Heart left ventricle (tissue), 16 donors: ENCODE data around the gene TINAGL1. TPM values are rescaled to one million over a fixed set of nuclear protein-coding genes. Genes with fewer than 3 reads are reported as not detected.

ENCODE experiments used
- ATAC-seq, 4 donors: fragments of 200-7000 bp; cut with Tn5 transposase; one replicate each; pipeline ENCODE4 v1.9.1; 2020 to 2022; ENCODE audit warnings: moderate library complexity in 4 of 4, mild to moderate bottlenecking in 3 of 4, moderate number of reproducible peaks in 1 of 4
- DNase-seq, 5 donors: peaks; one replicate each; pipeline ENCODE4 v3.0.0-alpha.2; 2020
- H3K27ac ChIP-seq, 12 donors: fragments of 200-600 bp; sonication (generic) in 4 of 12; one replicate each; pipeline versions ENCODE4 v1.5.0 to v1.8.0; 2016 to 2022; ENCODE audit warnings: mild to moderate bottlenecking in 2 of 12
- H3K27me3 ChIP-seq, 9 donors: fragments of 200-600 bp; sonication (generic) in 2 of 9; one replicate each; pipeline versions ENCODE4 v1.5.1 to v1.8.0; 2016 to 2022; ENCODE audit warnings: mild to moderate bottlenecking in 3 of 9
- H3K36me3 ChIP-seq, 9 donors: fragments of 200-600 bp; sonication (generic) in 2 of 9; one replicate each; pipeline versions ENCODE4 v1.5.0 to v1.8.0; 2018 to 2022; ENCODE audit warnings: mild to moderate bottlenecking in 2 of 9
- H3K4me1 ChIP-seq, 12 donors: fragments of 200-600 bp; sonication (generic) in 4 of 12; one replicate each; pipeline versions ENCODE4 v1.5.0 to v1.8.0; 2016 to 2022; ENCODE audit warnings: mild to moderate bottlenecking in 3 of 12
- H3K4me3 ChIP-seq, 12 donors: fragments of 200-600 bp; sonication (generic) in 4 of 12; one replicate each; pipeline versions ENCODE4 v1.5.0 to v1.8.0; 2017 to 2022; ENCODE audit warnings: mild to moderate bottlenecking in 9 of 12, moderate library complexity in 4 of 12
- H3K9me3 ChIP-seq, 12 donors: fragments of 200-600 bp; sonication (generic) in 4 of 12; one replicate each; pipeline versions ENCODE4 v1.5.0 to v1.8.0; 2016 to 2022; ENCODE audit warnings: mild to moderate bottlenecking in 1 of 12
- CTCF ChIP-seq, 12 donors: fragments of 200-600 bp; sonication (generic) in 4 of 12; IDR thresholded peaks; one replicate each; pipeline versions ENCODE4 v1.5.0 to v1.8.0; 2018 to 2022; ENCODE audit warnings: antibody characterized with exemption in 12 of 12, mild to moderate bottlenecking in 5 of 12
- POLR2A ChIP-seq, 2 donors: fragments of 450-650 bp; IDR thresholded peaks; one replicate each; pipeline ENCODE4 v1.6.1; 2017; ENCODE audit warnings: antibody characterized with exemption in 2 of 2, mild to moderate bottlenecking in 2 of 2, moderate library complexity in 2 of 2
- whole genome bisulfite sequencing, 4 donors: extraction: QIAGEN DNeasy Blood & Tissue Kit in 2 of 4; methylation state at CpG; one replicate each; pipeline versions ENCODE4 v1.1.5 to v1.1.7; 2013 to 2018; 5-methylcytosine and 5-hydroxymethylcytosine counted together
- intact Hi-C, 10 donors: fragments of 100-400 bp; cut with DNase I; formaldehyde crosslinking; loops; one replicate each; pipeline versions ENCODE4 v1.11.1 to v1.14.2; 2022
- polyA plus RNA-seq, 2 donors: library from polyadenylated mRNA; stranded (reverse); fragments of 200-250 nt; gene quantifications; one replicate each; pipeline ENCODE4 v1.2.3, GENCODE V29; 2013
- total RNA-seq, 9 donors: library from RNA; depleted of rRNA in 2 of 9; stranded (reverse); fragments of >200 nt in 2 of 9; fragmentation: NEBNext Ultra II Directional in 3 of 9; extraction: Animal tissue kit (Norgen Biotek cat#: 25700) in 3 of 9; gene quantifications; one replicate each; pipeline versions ENCODE4 v1.1.0 to v1.2.4, GENCODE V29; 2016 to 2023
- donor health status: ischemic (EF 13 %, LVEDD 7.1; RV severe dilation, severe dysfunction).
- donor health status: healthy with polysubstance abuse.
- donor health status: DM: no; HTN: yes; CAD: no.
- donor health status: DM: no; HTN: no; CAD: no.
- donor health status: ischemic (EF 25% LVEDD 6.9; RV normal size, moderate dysfunction).
- donor health status: ischemic (EF 25% LVEDD 5.7; RV mildly dilated, moderate dysfunction).
- donor health status: healthy.
- donor health status: DM: yes; HTN: yes; CAD: no.
- donor health status: ischemic (EF 35%, LVEDD 5.7; RV mildly dilated, moderate dysfunction).
- donor health status: nonischemic (EF 11% LVEDD 7.7; RV severe dilation, severe dysfunction).
- donor health status: DM: yes; HTN: yes; CAD: no.
- donor health status: PGD.
- donor health status: ischemic (EF 29% LVEDD 5.4; RV normal size, mild dysfunction).
- donor health status: nonischemic (EF 23%, LVEDD 6.1; RV moderate dilation, normal function).

Gene TINAGL1
- total and polyA plus RNA-seq, 11 donors, result 136 to 697 (median 204) TPM

GRCh38 chr1:31627301-31627929 is 51.1 kb downstream of the TINAGL1 start:
- H3K27ac ChIP-seq, result peak overlapping the region; percentile 83 to 97 (median 90)
- intact Hi-C loops, result loop anchor here in 1 of 10 donors (5.0 kb wide), 1 partner anchor 60 kb away; no protein-coding TSS in a partner anchor
- no peak overlapping the region for H3K4me3 ChIP-seq
- no peaks in the 10 kb centered on the region for H3K27me3 ChIP-seq
- ATAC-seq (peak; percentile 73 to 84 (median 80)), DNase-seq (peak; percentile 75 to 90 (median 80))
- WGBS, 4 donors, result 27 to 47% (median 41%) methylated on average over 6 to 13 of the region's 13 CpGs
- peaks cover 0 to 77% (median 40%) of the 10 kb centered on the region in 12 donors for H3K4me1 ChIP-seq
- no peaks in the 10 kb centered on the region for H3K9me3 ChIP-seq
- H3K36me3 ChIP-seq, result peaks cover 0 to 52% (median 42%) of the 10 kb centered on the region in 9 donors
- TF ChIP-seq CTCF (IDR thresholded peaks at IDR 0.05) (no peak), POLR2A (IDR thresholded peaks at IDR 0.05) (no peak)

GRCh38 chr1:31627930-31628559 is 51.7 kb downstream of the TINAGL1 start:
- Histone ChIP-seq H3K27me3 (no peaks in the 10 kb centered on the region), H3K4me3 (no peak overlapping the region), H3K27ac (peak overlapping the region; percentile 83 to 97 (median 90)), H3K36me3 (peaks cover 0 to 58% (median 48%) of the 10 kb centered on the region in 9 donors), H3K9me3 (no peaks in the 10 kb centered on the region), H3K4me1 (peaks cover 0 to 80% (median 41%) of the 10 kb centered on the region in 12 donors)
- DNase-seq (peak in 4 of 5 donors; percentile 69 to 90 (median 80)), ATAC-seq (peak; percentile 77 to 86 (median 84))
- 37 to 60% (median 53%) methylated on average over 10 to 11 of the region's 11 CpGs for WGBS, 4 donors
- intact Hi-C loops, result loop anchor here in 1 of 10 donors (5.0 kb wide), 1 partner anchor 61 kb away; no protein-coding TSS in a partner anchor
- no peak for TF ChIP-seq POLR2A (IDR thresholded peaks at IDR 0.05)
- no peak for TF ChIP-seq CTCF (IDR thresholded peaks at IDR 0.05)

- peaks cover 0 to 88% (median 41%) of the 10 kb centered on the region in 12 donors for H3K4me1 ChIP-seq
Observed at GRCh38 chr1:31628931-31629556, 52.7 kb downstream of the TINAGL1 start.

GRCh38 chr1:31632649-31633048 is 56.3 kb downstream of the TINAGL1 start:
- H3K27ac ChIP-seq, result peak overlapping the region in 7 of 12 donors; percentile 75 to 95 (median 88)
- DNase-seq, result no peak
- H3K4me3 ChIP-seq, result no peak overlapping the region
- intact Hi-C loops, result loop anchor here in 1 of 10 donors (10.0 kb wide), 1 partner anchor 248 kb away; no protein-coding TSS in a partner anchor
- no peak for ATAC-seq
- H3K9me3 ChIP-seq, result no peaks in the 10 kb centered on the region
- no peaks in the 10 kb centered on the region for H3K27me3 ChIP-seq
- WGBS, 4 donors, result 96 to 100% (median 97%) methylated on average over 2 to 3 of the region's 3 CpGs
- TF ChIP-seq POLR2A (IDR thresholded peaks at IDR 0.05) (no peak), CTCF (IDR thresholded peaks at IDR 0.05) (no peak)
- H3K36me3 ChIP-seq, result peaks cover 0 to 77% (median 69%) of the 10 kb centered on the region in 9 donors
- peaks cover 0 to 94% (median 47%) of the 10 kb centered on the region in 12 donors for H3K4me1 ChIP-seq

More at GRCh38 chr1:31628931-31629556, 52.7 kb downstream of the TINAGL1 start:
- H3K36me3 ChIP-seq, result peaks cover 0 to 68% (median 57%) of the 10 kb centered on the region in 9 donors
- H3K9me3 ChIP-seq, result no peaks in the 10 kb centered on the region
- DNase-seq, result no peak
- no peaks in the 10 kb centered on the region for H3K27me3 ChIP-seq
- no peak overlapping the region for H3K4me3 ChIP-seq
- H3K27ac ChIP-seq, result peak overlapping the region; percentile 83 to 97 (median 90)
- intact Hi-C loops, result loop anchor here in 1 of 10 donors (5.0 kb wide), 1 partner anchor 62 kb away; no protein-coding TSS in a partner anchor
- 52 to 76% (median 63%) methylated on average over 6 of the region's 6 CpGs for WGBS, 4 donors
- TF ChIP-seq POLR2A (IDR thresholded peaks at IDR 0.05), result no peak
- no peak for ATAC-seq
